ENCODE data around the gene KCNQ2.

GRCh38 chr20:63424613-63425012, 47.8 kb downstream of the KCNQ2 start:
- TF ChIP-seq CTCF (IDR thresholded peaks at IDR 0.05), result no peak
- TF ChIP-seq POLR2A (IDR thresholded peaks at IDR 0.05), result no peak

All from adrenal gland (tissue), 5 donors.